ENCODE results near the gene SCGB1A1.

DNA sequence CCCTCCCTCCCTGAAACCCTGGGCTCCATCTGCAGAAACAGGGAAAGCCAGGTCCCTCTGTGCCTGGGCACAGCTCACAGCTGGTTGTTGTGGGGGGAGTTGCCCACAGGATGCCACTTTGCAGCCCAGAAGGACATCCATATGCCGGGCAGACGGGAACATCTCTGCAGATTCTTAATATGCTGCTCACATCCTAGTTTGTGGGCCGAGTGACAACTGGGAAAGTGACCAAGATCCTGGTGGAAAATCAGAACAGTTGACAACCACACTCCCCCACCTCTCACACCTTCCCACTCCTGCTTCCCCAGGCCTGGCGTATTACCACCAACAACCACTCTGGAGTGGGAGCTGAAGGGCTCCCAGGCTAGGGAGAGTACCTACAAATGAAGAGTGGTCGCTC is 7.3 kb upstream of the SCGB1A1 start:
- TF ChIP-seq CTBP1 (IDR thresholded peaks at IDR 0.05; ENCODE audit: borderline replicate concordance) = no peak
- TF ChIP-seq BHLHE40 (IDR thresholded peaks at IDR 0.05; ENCODE audit: borderline replicate concordance) = no peak
- no peak for TF ChIP-seq NFRKB (IDR thresholded peaks at IDR 0.05)
- TF ChIP-seq SP1 (IDR thresholded peaks at IDR 0.05) = no peak
- TF ChIP-seq FOXA1 (IDR thresholded peaks at IDR 0.05) = no peak
- TF ChIP-seq, protein P1, sequence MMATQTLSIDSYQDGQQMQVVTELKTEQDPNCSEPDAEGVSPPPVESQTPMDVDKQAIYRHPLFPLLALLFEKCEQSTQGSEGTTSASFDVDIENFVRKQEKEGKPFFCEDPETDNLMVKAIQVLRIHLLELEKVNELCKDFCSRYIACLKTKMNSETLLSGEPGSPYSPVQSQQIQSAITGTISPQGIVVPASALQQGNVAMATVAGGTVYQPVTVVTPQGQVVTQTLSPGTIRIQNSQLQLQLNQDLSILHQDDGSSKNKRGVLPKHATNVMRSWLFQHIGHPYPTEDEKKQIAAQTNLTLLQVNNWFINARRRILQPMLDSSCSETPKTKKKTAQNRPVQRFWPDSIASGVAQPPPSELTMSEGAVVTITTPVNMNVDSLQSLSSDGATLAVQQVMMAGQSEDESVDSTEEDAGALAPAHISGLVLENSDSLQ (IDR thresholded peaks at IDR 0.05) = no peak
- TF ChIP-seq TARDBP (IDR thresholded peaks at IDR 0.05) = no peak
- no peak for TF ChIP-seq ZNF384 (IDR thresholded peaks at IDR 0.05)
- TF ChIP-seq HDGF (IDR thresholded peaks at IDR 0.05; ENCODE audit: borderline replicate concordance) = no peak
- no peak for TF ChIP-seq FOXK2 (IDR thresholded peaks at IDR 0.05)

Data from HEK293T (cell line).